ENCODE measurements around the gene KRT84.
"Not testable (repeated sequence)": the region's sequence is repeated elsewhere in the genome, so short reads cannot be mapped to it uniquely, and the experiment has no call there.

Gene KRT84

DNA sequence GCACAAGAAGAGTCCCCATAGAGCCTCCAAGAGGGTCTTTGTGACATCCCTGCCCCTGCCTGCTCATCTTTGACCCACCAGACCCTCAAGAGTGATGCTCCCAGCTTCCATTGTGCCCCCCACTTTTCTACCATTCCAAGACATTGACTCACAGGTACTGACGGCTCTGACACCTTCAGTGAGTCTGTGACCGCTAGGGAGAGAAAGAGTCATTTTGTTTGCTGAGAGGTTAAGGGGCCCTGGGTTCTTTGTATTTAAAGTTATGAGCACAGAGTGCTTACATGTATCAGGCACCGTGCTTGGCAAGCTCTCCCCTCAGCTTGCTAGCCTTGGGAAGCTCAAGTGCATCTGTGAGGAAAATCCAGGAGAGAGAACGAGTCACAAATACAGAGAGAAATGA, 27.8 kb upstream of the KRT84 start:
- no peak for DNase-seq (ENCODE audit: extremely low read depth in 1 of 2, low read depth in 1 of 2)

DNA sequence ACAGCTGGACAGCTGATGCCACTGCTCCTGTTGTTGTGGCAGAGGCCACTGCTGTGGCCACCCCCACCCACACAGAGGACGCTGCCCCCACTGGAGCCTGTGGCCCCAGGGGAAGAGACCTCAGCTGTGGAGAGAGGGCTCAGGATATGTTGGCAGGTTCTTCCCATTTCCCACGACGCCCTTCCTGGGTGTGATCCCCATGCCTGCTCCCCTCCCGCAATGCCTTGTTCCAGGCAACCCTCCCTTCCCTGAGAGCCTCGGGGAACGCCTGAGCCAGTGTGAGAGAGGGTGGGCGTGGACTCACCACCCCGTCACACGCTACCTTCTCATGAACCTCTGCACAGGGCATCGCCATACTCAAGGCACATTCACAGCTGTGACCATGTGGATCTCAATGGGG, 26.4 kb upstream of the KRT84 start:
- no peak for DNase-seq (ENCODE audit: extremely low read depth in 1 of 2, low read depth in 1 of 2)

DNA sequence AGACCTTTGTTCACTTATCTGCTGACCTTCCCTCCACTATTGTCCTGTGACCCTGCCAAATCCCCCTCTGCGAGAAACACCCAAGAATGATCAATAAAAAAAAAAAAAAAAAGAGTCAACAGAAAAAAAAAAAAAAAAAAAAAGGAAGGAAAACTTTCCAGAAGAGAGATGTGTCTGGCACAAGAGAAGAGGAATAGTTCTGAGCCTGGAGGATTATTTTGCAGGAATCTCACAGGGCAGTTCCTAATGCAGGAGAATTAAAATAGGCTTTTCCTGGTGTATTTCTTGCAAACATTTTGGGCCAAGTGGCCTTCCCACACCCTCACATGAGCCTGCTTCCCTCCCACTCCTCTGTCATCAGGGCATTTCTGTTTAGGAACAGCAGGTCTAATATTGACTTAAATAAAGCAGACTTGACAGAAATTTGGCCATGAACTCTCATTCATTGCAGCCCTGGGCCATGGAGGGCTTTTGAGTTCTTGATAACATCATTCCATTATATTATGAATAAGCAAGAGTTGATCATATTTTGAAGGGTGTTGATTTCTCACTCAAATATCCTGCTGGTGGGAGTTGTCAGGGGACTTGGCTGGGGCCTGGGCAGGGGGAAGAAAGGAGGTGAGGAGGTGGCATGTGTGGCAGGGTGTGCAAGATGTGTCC, 25.3 kb upstream of the KRT84 start:
- not testable (repeated sequence) for DNase-seq (ENCODE audit: extremely low read depth in 1 of 2, low read depth in 1 of 2)

DNA sequence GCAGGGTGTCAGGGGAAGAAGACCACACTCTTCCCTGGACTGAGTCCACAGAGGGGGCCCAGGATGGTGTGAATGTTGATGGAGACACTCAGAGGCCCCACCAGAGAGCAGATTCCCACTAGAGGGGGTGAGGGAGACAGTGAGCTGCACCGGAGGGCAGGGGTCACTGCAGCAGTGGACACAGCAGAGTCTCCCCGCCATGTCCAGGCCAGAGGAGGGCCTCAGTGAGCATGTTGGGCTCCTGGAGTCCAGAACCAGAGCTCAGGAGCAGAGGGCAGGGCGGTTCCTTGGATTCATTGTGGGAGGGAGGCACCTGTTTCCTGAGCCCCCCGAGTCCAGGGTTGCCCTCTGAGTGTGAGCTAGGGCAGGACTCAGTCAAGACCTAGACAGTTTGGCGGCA, 22.5 kb upstream of the KRT84 start:
- DNase-seq (ENCODE audit: extremely low read depth in 1 of 2, low read depth in 1 of 2), result no peak

DNA sequence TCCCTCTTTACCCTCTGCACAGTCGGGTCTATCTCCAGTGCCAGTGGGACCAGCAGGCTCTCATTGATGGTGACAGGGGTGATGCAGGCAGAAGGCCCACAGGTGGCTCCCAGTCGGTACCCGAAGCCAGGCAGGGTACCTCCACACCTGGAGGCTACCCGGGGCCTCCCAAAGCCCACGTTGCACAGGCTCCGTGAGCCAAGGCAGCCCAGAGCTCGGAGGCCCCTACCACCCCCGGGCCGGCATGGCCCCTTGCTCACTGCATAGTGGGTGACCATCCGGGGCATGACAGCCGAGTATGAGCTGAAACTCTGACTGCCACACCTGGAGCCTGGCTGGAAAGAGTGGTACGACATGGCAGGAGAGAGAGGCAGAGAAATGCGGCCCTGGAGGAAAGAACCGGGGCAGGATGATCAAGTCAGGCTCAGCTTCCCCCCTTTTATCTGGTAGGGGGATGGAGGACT, 20.5 kb upstream of the KRT84 start, which contains the start of gene KRT82:
Gene KRT82, minus strand, starts transcription at position 414 of the 464 bp plus-strand sequence. Its CDS starts 58 bp downstream, at position 356.
- DNase-seq (ENCODE audit: extremely low read depth in 1 of 2, low read depth in 1 of 2), result no peak

DNA sequence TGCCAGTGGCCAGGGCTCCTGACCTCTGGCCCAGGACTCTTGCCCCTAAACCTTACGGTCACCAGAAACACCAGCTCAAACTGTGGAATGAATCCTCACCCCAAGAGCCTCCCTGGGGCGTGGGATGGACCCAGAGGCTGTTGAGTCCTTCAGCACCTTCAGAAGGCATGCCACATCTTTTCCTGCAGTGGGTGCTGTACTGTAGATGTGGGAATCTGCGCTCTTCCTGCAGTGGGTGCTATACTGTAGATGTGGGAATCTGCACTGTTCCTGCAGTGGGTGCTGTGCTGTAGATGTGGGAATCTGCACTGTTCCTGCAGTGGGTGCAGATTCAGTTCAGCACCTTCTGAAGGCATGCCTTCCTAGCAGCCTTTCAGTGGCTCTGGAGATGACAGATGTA, 19.5 kb upstream of the KRT84 start:
- no peak for DNase-seq (ENCODE audit: extremely low read depth in 1 of 2, low read depth in 1 of 2)

DNA sequence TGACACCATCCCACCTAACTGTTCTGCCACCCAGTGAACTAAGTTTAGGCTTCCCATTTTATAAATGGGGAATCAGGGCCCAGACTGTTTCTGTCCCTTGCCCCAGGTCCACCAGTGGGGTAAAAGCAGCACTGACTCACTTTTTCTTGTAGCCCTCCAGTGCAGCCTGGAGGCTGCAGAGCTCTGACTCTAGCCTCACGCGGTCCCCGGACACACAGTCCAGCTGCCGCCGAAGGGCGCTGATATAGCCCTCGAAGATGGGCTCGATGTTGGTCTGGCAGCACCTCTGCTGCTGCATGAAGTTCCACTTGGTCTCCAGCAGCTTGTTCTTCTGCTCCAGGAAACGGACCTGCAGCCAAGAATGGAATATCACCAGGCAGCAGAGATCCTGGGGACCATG, 18.1 kb upstream of the KRT84 start:
- DNase-seq (ENCODE audit: extremely low read depth in 1 of 2, low read depth in 1 of 2), result no peak

DNA sequence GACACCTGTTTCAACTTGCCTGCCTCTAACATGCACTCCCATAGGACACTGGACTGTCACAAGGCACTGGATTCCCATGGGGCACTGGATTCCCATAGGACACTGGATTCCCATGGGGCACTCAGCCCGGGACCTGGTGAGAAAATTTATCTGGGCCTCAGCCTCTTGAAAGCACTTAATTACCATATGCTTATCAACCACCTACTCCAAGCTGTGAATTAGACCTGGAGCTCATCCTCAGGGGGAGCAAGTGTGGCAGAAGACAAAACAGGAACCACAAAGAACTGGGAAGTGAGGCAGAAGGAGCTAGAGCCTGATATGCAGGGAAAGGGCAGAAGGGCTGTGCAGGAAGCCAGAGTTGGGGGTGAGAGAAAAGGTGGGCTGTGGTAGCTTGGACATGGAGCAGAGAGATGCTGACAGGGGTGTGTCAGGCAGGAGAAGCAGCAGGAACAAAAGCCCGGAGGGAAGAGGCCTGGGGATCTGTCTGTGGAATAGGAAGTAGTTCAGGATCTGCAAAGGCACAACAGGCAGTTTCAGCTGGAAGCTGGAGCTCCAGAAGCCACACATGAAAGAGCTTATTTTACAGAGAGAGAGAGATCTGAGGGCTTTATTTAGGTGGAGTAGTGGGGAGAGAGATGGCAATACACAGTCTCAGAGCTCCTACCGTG, 17.6 kb upstream of the KRT84 start:
- DNase-seq (ENCODE audit: extremely low read depth in 1 of 2, low read depth in 1 of 2), result no peak

DNA sequence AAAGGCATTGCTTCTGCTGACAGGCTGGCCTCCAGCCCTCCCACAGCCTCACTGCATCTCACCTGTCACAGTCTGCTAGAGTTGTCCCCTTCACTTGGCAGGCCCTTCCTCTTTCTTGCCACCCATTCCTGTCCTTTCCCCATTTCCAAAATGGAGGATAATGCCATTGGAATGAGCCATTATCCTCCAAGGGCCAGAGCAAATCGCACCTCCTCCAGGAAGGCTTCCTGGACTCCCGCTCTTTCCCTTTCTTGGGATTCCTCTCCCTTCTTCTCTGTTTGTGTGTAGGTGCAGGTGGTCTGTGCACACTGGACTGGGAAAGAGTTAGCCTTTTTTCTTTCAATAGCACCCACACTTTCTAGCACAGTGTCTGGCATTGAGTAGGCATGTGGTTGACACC, 16.9 kb upstream of the KRT84 start:
- DNase-seq (ENCODE audit: extremely low read depth in 1 of 2, low read depth in 1 of 2), result no peak

DNA sequence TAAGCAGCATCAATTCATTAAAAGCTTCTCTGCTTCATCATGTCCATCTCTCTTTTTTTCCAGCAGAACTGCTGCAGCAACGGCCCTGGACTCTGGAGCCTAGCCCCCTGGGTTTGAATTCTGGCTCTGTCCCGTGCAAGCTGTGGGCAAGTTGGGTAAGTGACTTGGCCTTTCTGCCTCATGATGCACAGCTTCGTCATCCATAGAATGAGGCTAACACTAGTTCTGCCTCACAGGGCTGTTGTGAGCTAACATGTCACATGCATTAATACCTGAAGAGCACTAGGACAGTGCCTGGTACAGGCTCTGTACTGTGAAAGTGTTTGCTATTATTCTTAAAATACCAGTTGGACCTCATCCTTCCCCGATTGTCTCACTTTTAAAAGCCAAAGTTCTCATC, 16.5 kb upstream of the KRT84 start:
- DNase-seq (ENCODE audit: extremely low read depth in 1 of 2, low read depth in 1 of 2), result no peak

DNA sequence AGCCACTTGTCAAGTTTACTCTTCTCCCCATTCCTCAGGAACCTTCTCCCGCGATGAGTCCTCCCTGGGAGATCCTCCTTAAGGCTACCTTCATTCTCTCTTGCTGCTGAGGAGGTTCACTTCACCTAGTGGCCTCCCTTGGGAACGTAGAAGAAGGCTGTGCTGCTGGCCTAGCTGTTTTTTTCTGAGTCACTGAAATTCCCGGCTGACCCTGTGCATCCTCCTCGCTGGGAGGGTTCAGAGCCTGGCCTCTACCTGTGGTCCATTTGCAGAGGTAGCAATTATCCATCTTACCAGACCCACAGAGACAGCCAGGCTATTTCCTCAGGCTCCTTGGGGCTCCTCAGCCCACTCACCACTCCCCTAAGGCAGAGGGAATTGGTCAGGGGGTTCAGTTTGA, 16.1 kb upstream of the KRT84 start:
- DNase-seq (ENCODE audit: extremely low read depth in 1 of 2, low read depth in 1 of 2), result no peak

DNA sequence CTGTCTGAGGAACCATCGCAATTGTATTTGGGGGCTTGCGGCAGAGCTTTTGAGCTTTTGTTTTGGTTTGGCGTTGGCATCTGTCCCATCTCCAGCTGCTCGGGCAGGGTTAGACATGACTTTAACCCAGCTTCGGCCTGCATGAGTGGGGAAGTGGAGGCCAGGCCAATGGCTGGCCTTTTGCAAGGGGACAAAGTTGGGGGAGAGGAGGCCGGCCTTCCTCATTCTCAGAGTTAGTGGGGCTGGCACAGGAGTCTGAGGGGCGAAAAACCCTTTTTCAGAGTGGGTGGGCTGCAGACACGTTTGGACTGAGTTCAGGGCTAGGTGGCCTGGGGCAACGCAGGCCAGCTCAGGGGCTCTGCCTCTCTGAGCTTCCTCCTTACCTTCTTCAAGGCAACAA, 15.5 kb upstream of the KRT84 start:
- no peak for DNase-seq (ENCODE audit: extremely low read depth in 1 of 2, low read depth in 1 of 2)

DNA sequence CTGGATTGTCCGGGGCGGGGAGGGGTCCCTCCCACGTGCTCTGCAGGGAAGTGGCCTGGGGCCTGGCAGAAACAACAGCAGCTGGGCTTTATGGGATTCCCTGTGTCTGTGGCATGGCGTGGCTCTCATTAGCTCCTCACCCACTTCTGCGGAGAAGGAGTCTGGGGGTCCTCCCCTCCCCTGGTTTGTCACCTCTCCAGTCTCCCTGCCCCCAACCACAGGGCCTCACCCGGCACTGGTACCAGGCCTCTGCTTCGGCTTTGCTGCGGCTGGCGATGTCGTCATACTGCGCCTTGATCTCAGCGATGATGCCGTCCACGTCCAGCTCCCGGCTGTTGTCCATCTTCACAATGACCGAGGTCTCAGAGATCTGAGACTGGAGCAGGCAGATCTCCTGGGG, 14.3 kb upstream of the KRT84 start:
- no peak for DNase-seq (ENCODE audit: extremely low read depth in 1 of 2, low read depth in 1 of 2)

DNA sequence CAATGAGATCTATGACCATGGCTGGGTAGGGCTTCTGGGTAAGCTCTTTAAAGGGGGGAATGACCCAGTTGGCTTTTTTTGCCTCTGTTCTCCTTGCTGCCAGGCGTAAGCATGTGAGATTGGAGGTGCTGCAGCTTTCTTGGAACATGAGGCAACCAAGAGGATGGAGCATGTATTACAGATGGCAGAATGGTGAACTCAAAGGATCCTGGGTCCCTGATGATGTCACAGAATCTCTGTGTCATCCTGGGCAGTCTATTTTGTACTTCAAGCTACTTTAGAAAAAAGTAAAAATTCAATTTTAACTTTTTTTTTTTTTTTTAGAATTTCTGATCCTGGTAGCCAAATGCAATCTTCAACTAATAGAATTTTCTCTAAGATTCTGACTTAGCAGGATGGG, 12.7 kb upstream of the KRT84 start:
- no peak for DNase-seq (ENCODE audit: extremely low read depth in 1 of 2, low read depth in 1 of 2)

DNA sequence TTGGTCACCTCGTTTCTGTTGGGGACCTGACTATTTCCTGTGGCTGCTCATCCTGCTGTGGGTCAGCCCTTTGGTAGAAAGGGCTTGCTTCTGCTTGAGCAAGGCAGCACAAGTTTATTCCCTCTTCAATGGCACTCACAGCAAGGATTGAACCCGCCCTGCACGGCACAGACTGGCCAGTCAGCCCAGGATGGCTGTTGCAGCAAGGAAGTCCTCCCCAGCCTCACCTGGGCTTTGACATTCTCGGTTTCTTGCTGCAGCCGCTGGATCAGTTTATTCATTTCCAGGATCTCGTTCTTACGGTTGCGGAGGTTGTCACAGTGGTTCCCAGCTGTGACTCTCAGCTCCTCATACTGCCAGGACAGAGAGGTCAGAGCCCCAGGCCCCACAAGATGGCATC, 11.2 kb upstream of the KRT84 start:
- no peak for DNase-seq (ENCODE audit: extremely low read depth in 1 of 2, low read depth in 1 of 2)

DNA sequence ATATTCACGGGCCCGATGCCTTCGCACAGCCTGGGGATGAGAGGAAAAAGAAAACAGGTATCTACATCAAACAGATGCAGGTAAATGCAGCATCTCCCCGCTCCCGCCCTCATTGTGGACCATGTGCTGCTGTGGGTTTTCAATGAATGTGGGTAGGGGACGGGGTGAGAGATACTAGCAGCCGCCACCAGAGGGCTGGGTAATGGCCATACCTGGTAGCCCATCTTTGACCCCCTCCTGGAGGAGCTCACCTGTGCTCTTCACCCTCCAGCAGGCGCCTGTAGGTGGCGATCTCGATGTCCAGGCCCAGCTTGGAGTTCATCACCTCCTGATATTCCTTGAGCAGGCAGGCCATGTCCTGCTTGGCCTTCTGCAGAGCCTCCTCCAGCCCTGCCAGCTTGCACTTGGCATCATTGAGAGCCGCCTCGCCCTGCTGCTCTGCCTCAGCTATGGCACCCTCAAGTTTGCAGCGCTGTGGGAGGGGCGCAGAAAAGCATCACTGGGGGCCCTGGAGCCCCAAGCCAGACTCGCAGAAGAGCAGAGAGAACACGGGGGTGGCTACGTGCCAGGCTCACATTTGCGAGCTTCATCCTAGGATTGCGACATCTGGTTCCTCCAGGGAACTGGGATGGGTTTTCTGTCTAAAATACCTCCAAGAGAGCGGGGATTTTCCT, 10.4 kb upstream of the KRT84 start:
- no peak for DNase-seq (ENCODE audit: extremely low read depth in 1 of 2, low read depth in 1 of 2)

DNA sequence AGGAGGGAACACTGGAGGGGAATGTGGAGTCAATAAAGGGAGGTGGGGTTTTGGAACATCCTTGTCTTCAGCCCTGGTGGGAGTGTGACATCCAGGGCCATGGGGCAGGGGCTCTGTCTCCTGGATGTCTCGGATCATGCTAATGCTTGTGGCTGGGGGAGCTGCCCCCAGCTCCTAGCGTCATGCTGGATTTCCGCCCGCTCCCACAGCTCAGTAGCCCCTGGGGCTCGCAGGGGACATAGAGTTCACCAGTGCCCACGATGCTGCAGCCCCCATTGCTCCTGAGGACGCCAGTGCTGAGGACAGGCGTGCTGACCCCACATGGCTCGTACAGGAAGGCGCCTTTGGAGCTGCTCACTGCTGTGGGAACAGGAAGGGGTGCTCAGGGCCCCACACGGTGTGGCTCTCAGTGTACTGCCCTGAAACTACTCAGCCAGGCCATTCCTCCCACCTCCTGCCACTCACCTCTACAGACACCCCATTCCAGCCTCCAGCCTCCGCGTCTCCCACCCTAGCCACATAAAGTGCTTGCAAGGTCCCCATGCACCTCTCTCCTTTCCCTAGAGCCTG, 9.5 kb upstream of the KRT84 start:
- DNase-seq (ENCODE audit: extremely low read depth in 1 of 2, low read depth in 1 of 2), result no peak

DNA sequence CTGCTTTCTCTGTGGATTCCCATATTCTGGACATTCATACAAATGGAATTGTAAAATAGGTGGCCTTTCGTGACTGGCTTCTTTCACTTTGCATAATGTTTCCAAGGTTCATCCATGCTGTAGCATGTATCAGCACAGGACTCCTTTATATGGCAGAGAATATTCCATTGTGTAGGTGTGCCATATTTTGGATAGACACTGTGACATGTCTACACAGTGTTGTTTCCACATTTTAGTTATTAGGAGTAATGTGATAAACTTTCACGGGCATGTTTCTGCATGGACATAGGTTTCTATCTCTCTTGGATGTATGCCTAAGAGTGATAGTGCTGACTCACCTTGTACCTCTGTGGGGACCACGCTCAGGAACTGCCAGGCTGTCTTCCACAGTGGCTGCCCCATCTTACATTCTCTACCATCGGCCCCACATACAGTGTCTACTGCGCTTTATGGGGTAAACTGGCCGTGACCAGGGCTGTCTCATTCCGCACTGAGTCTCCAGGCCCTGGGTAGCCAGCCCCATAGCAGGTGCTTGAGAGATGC, 7.1 kb upstream of the KRT84 start:
- no peak for DNase-seq (ENCODE audit: extremely low read depth in 1 of 2, low read depth in 1 of 2)

DNA sequence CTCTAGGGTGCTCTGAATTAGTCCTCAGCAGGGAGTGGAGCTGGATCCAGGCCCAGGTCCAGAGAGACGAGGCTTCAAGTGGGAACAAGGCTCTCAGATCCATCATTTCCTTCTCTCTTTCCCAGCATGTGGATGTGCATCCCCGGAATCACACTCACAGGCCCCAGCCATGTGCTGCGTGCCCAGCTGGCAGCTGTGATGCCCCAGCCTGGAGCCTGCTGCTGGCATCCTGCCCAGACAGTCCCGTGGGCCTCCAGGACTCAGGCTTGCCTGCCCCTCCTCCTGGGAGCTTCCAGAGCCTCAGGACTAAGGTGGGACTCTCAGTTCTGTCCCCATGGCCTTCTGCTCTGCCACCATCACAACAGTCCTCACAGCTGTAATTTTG, 6.2 kb upstream of the KRT84 start:
- no peak for DNase-seq (ENCODE audit: extremely low read depth in 1 of 2, low read depth in 1 of 2)

DNA sequence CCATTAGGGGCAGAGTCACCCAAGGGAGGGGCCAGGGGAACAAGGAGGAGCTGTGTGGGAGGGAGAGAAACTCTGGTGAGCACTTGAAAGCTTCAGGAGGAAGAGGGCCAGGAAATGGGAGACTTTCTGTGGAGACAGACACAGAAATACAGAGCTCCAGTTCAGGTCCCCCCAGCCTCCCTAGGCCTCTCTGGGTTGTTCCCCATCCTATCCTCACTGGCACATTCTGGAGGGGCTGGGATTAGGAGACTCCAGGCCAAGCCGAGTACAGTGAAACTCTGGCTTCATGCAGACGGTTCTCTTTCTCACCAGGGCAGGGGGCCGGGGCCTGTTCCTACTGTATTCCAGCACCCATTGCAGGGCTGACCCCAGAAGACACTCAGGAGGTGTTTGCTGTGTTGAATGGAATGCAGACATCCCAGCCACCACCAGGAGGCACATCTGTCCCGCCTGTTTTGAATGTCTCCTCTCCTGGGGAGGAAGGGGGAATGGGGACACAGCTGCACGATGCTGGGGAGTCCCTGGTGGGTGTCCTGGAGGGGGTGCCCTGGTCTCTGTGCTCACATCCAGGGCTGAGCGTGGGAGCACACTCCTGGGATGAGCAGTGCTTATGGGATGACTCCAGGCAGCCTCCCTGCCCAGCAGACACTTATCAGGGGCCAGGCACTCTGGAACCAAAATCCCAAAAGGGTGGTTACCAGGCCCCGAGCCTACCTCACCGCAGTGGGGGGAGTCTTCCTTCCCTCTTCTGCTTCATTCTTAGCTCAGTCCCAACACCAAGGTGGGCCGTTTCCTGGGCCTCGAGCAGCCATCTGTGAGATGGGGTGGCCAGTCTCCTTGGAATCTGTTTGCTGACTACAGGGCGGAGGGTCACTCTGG, 5.5 kb upstream of the KRT84 start:
- no peak for DNase-seq (ENCODE audit: extremely low read depth in 1 of 2, low read depth in 1 of 2)

Measured in activated CD8-positive, alpha-beta memory T cell treated with anti-CD3 and anti-CD28 coated beads for 1 hour (primary cell).